Stimulated activated CD8-positive, alpha-beta memory T cell treated with anti-CD3 and anti-CD28 coated beads, Interleukin-4, amount 100 ng/mL, for 4 hours (primary cell): ENCODE results near the gene PPM1B.
"Not testable (repeated sequence)": the region's sequence is repeated elsewhere in the genome, so short reads cannot be mapped to it uniquely, and the experiment has no call there.

Experiments used
- DNase-seq, 2 donors: peaks; one replicate each; pipeline ENCODE4 v3.0.0-alpha.2; 2020; ENCODE audit warnings: low read depth in 2 of 2, low spot score in 1 of 2

PPM1B gene

GRCh38 chr2:44246840-44247369 lies 78.2 kb downstream of the PPM1B start:
- no peak for DNase-seq

- DNase-seq: no peak
These were observed 79.2 kb downstream of the PPM1B start for GRCh38 chr2:44247924-44248323.

GRCh38 chr2:44249269-44249668 lies 80.6 kb downstream of the PPM1B start:
- not testable (repeated sequence) for DNase-seq

GRCh38 chr2:44250376-44250775 lies 81.7 kb downstream of the PPM1B start:
- DNase-seq: no peak

- DNase-seq: no peak
These were observed 85.3 kb downstream of the PPM1B start for GRCh38 chr2:44254023-44254422.

GRCh38 chr2:44255704-44256103 lies 87.0 kb downstream of the PPM1B start:
- DNase-seq: not testable (repeated sequence)

GRCh38 chr2:44257802-44258201 lies 89.1 kb downstream of the PPM1B start:
- DNase-seq: not testable (repeated sequence)

- DNase-seq: no peak
These were observed 98.7 kb downstream of the PPM1B start for GRCh38 chr2:44267269-44267795.

- DNase-seq: no peak
These were observed 99.3 kb downstream of the PPM1B start for GRCh38 chr2:44267796-44268648.

- DNase-seq: no peak
These were observed 101.2 kb downstream of the PPM1B start for GRCh38 chr2:44269831-44270230.

GRCh38 chr2:44271296-44271695 lies 102.6 kb downstream of the PPM1B start:
- no peak for DNase-seq

GRCh38 chr2:44273076-44273475 lies 104.4 kb downstream of the PPM1B start:
- DNase-seq: no peak

- DNase-seq: no peak
These were observed 104.9 kb downstream of the PPM1B start for GRCh38 chr2:44273596-44273995.

- no peak for DNase-seq
These were observed 107.2 kb downstream of the PPM1B start for GRCh38 chr2:44275927-44276303.

GRCh38 chr2:44277541-44277940 lies 108.9 kb downstream of the PPM1B start:
- DNase-seq: no peak

GRCh38 chr2:44280869-44281268 lies 112.2 kb downstream of the PPM1B start:
- DNase-seq: no peak
